ENCODE results near the gene ACSL1. TPM values are rescaled to one million over a fixed set of nuclear protein-coding genes. Genes with fewer than 3 reads are reported as not detected.

ACSL1 gene
- total and polyA plus RNA-seq, 2 of the 8 experiments (the other 6 are each of a cell fraction or from before 2014, with no cell fraction given), result 2.3 to 8.7 TPM

DNA sequence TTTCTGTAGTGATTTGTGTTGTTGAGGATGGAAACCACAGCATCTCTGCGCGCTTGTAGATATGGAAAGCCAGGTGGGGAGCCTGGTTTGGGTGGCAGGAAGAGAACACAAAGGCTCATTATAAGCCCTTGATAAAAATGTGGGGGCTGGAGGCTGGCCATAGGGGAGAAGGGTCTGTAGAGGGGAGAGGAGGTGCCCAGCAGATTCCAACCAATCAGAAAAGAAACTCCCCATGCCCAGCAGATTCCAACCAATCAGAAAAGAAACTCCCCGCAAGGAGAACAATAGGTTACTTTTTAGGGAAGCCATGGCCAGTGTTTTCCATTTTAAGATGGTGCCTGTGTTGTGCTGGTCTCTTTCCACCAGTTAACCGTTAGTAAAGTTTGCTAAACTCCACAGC lies 82.1 kb downstream of the ACSL1 start:
- CTCF ChIA-PET (ENCODE audit: partially characterized antibody), result interaction anchor here (1.0 kb wide), 1 partner anchor 22 kb away, joined by 4 read pairs; no protein-coding TSS in a partner anchor
- Histone ChIP-seq H3K4me1 (replicated peaks in 1 of 4; ENCODE audit: control insufficient read depth in 3 of 4, insufficient read depth in 4 of 4, low read length in 3 of 4) (peaks cover 5 to 21% (median 13%) of the 10 kb centered on the region in 4 experiments), H3K4ac (replicated peaks; ENCODE audit: insufficient read length, low read depth, low read length) (no peak overlapping the region), H3K56ac (replicated peaks; ENCODE audit: insufficient read length, low read depth, low read length) (no peak overlapping the region), H4K5ac (ENCODE audit: insufficient read length, low read depth, low read length) (no peak overlapping the region), H3K27me3 (replicated peaks in 1 of 4; ENCODE audit: control insufficient read depth in 3 of 4, extremely low read depth in 1 of 4, insufficient read depth in 3 of 4, low read length in 3 of 4) (no peaks in the 10 kb centered on the region), H4K91ac (replicated peaks; ENCODE audit: insufficient read length, low read length) (no peak overlapping the region), H2BK120ac (replicated peaks; ENCODE audit: low read depth, low read length) (no peak overlapping the region), H3K18ac (ENCODE audit: extremely low read depth, low read length) (no peak overlapping the region), H3K9me3 (ENCODE audit: insufficient read depth in 2 of 2, low read depth in 1 of 2, low read length in 1 of 2) (peaks cover 16% of the 10 kb centered on the region in 2 experiments), H3K4me3 (ENCODE audit: extremely low read depth in 1 of 4, insufficient read depth in 2 of 4, low read depth in 3 of 4, low read length in 4 of 4) (no peak overlapping the region), H3K23me2 (ENCODE audit: low read depth, low read length) (no peaks in the 10 kb centered on the region), H2BK12ac (ENCODE audit: low read depth, low read length) (no peak overlapping the region), H3K79me2 (ENCODE audit: control insufficient read depth in 1 of 2, insufficient read depth in 2 of 2, low read length in 2 of 2) (no peaks in the 10 kb centered on the region), H2BK5ac (ENCODE audit: low read depth, low read length) (no peak overlapping the region), H3K23ac (ENCODE audit: insufficient read length) (no peak overlapping the region), H3K36me3 (ENCODE audit: control insufficient read depth in 2 of 4, insufficient read depth in 4 of 4, low read length in 3 of 4) (peaks cover 0 to 6% (median 0%) of the 10 kb centered on the region in 4 experiments; a peak in 1 of 8 replicates), H3K27ac (ENCODE audit: low read depth, low read length) (no peak overlapping the region), H3K79me1 (ENCODE audit: low read depth, low read length) (no peaks in the 10 kb centered on the region), H4K20me1 (replicated peaks in 1 of 2; ENCODE audit: control insufficient read depth in 1 of 2, insufficient read depth in 2 of 2, low read length in 2 of 2) (no peaks in the 10 kb centered on the region), H2BK15ac (ENCODE audit: low read length) (no peak overlapping the region), H2AK5ac (ENCODE audit: low read depth, low read length) (no peak overlapping the region), H3K14ac (ENCODE audit: insufficient read length) (no peak overlapping the region), H2BK20ac (ENCODE audit: low read length) (no peak overlapping the region), H4K8ac (ENCODE audit: extremely low read depth, insufficient read depth, low read length) (no peak overlapping the region), H3K4me2 (ENCODE audit: insufficient read depth in 1 of 2, low read depth in 2 of 2, low read length in 2 of 2) (no peak overlapping the region), H2AFZ (ENCODE audit: low read length) (no peak overlapping the region), H3K9ac (replicated peaks in 1 of 4; ENCODE audit: extremely low read depth in 1 of 4, low read depth in 3 of 4, low read length in 3 of 4) (no peak overlapping the region)
- no peak for DNase-seq (ENCODE audit: low read depth in 1 of 2, low spot score in 2 of 2)
- WGBS, 2 experiments (ENCODE audit: extremely low coverage in 1 of 2, insufficient coverage in 1 of 2, insufficient read length in 1 of 2, insufficient replicate concordance in 2 of 2, low coverage in 1 of 2, low lambda C conversion rate in 2 of 2, missing lambda C conversion rate in 1 of 2), result 72% methylated on average over 4 of the region's 4 CpGs; no CpG with 5 or more reads in 1 of the 2 experiments
- no peak for FAIRE-seq
- POLR2A ChIA-PET (ENCODE audit: partially characterized antibody), result no interaction called here
- no peak for TF ChIP-seq GTF2F1 (IDR thresholded peaks at IDR 0.05; ENCODE audit: borderline replicate concordance, low read depth, low read length)
- no peak for TF ChIP-seq RXRA (IDR thresholded peaks at IDR 0.05; ENCODE audit: insufficient read depth, low read depth, low read length)
- no peak for TF ChIP-seq SIN3A (conservative IDR thresholded peaks at IDR 0.05 in 1 of 2, IDR thresholded peaks at IDR 0.05 in 1 of 2; ENCODE audit: low read depth in 1 of 2, low read length in 2 of 2)

Measured in H1 (cell line).